Adipocyte (in vitro differentiated cells): ENCODE results near the gene TLR3.

Source experiments
- DNase-seq: peaks from one replicate; pipeline ENCODE4 v3.0.0-alpha.2; 2015; ENCODE audit warnings: low read depth
- H3K27me3 ChIP-seq: replicated peaks from 2 replicates; pipeline ENCODE4 v1.7.0; 2013; ENCODE audit warnings: mild to moderate bottlenecking, low read length, moderate library complexity; ENCODE audit not compliant: control insufficient read depth, insufficient read depth
- H3K36me3 ChIP-seq: 2 replicates; pipeline ENCODE4 v1.7.0; 2013; ENCODE audit warnings: low read length, mild to moderate bottlenecking, moderate library complexity; ENCODE audit not compliant: control insufficient read depth, insufficient read depth, severe bottlenecking
- H3K4me1 ChIP-seq: 2 replicates; pipeline ENCODE4 v1.7.0; 2013; ENCODE audit warnings: mild to moderate bottlenecking, low read length, moderate library complexity; ENCODE audit not compliant: control insufficient read depth, insufficient read depth
- H3K4me3 ChIP-seq: 2 replicates; pipeline ENCODE4 v1.7.0; 2013; ENCODE audit warnings: mild to moderate bottlenecking, low read length, moderate library complexity
- H3K9ac ChIP-seq: 2 replicates; pipeline ENCODE4 v1.7.0; 2013; ENCODE audit warnings: mild to moderate bottlenecking, low read length, moderate library complexity
- H3K9me3 ChIP-seq: 2 replicates; pipeline ENCODE4 v1.7.0; 2013; ENCODE audit warnings: mild to moderate bottlenecking, low read length, moderate library complexity; ENCODE audit not compliant: control insufficient read depth

TLR3 gene

DNA sequence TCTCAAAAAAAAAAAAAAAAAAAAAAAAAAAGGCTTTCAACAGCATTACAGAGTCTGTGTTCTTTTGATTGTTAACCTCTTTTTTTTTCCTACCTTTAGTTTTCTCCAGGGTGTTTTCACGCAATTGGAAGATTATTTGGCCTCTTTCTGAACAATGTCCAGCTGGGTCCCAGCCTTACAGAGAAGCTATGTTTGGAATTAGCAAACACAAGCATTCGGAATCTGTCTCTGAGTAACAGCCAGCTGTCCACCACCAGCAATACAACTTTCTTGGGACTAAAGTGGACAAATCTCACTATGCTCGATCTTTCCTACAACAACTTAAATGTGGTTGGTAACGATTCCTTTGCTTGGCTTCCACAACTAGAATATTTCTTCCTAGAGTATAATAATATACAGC lies 13.3 kb downstream of the TLR3 start:
- no peak overlapping the region for H3K9ac ChIP-seq
- H3K4me3 ChIP-seq, result no peak overlapping the region
- H3K9me3 ChIP-seq, result no peaks in the 10 kb centered on the region
- peak; percentile 18 for DNase-seq
- no peaks in the 10 kb centered on the region for H3K4me1 ChIP-seq
- no peaks in the 10 kb centered on the region for H3K27me3 ChIP-seq
- H3K36me3 ChIP-seq, result no peaks in the 10 kb centered on the region

DNA sequence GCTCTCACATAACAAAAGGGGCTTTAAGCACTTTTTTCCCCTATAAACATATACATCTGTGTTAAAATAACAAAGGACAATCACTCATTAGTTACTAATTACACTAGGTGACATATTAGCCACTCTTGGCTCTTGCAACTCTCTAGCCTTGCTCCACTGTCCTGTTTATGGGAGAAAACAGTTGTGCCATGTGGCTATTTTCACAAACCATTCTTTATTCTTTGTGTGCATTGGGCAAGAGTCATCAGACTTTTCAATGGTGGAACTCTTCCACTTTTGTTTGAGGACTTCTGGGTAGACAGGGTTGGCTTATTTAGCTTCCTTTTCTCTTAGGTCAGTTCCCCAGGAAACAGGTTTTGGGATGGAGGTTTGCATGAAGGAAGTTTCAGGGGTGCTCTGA lies 19.6 kb downstream of the TLR3 start:
- H3K36me3 ChIP-seq, result no peaks in the 10 kb centered on the region
- DNase-seq, result no peak
- peaks cover 4% of the 10 kb centered on the region for H3K9me3 ChIP-seq
- no peak overlapping the region for H3K9ac ChIP-seq
- no peaks in the 10 kb centered on the region for H3K27me3 ChIP-seq
- peaks cover 9% of the 10 kb centered on the region for H3K4me1 ChIP-seq
- no peak overlapping the region for H3K4me3 ChIP-seq

GRCh38 chr4:186092296-186092695 lies 23.3 kb downstream of the TLR3 start:
- no peak for DNase-seq
- peaks cover 10% of the 10 kb centered on the region for H3K9me3 ChIP-seq
- H3K27me3 ChIP-seq, result peaks cover 18% of the 10 kb centered on the region
- H3K4me3 ChIP-seq, result no peak overlapping the region
- H3K9ac ChIP-seq, result no peak overlapping the region
- H3K4me1 ChIP-seq, result peaks cover 9% of the 10 kb centered on the region
- H3K36me3 ChIP-seq, result no peaks in the 10 kb centered on the region

DNA sequence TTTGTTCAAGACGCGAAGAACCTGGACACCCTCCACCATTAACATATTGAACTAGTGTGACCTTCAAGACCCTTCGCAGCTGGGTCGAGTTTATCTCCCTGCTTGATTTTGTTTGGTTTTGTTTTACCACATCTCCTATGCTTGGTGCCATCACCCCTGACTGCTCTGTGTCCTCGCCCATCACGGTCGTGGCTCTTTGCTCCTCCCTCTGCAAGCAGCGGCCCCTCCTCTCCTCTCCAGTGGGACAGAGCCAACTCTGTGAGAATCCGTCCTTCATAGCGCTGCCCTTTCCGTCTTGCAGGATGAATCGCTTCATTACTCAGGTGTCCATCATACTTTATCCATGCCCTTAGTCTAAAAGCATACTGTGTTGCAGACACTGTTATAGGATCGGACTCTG lies 26.4 kb downstream of the TLR3 start:
- H3K9ac ChIP-seq, result no peak overlapping the region

DNA sequence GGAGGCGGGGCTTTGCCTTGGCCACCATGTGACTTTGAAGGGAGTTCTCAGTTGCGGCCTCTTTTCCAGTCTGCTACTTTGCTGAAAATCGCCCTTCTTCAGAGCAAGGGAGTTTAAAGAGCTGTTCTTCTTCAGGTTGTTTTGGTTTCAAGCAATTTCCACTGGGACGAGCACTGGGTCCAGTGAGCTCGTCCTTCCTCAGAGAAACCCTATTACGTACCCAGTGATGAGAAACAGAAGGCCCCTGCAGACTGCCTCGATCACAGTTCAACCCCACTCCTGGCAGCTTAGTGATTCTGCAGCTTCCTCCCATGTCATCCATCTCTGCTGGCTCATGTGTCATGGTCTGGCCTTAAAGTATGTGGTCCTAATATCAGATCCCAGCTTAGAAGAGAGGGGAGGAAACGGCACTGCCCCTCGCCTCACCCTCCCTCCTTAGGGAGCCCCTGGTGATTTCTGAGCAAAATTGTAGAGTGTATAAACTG lies 27.8 kb downstream of the TLR3 start:
- Histone ChIP-seq H3K4me3 (no peak overlapping the region), H3K27me3 (peaks cover 26% of the 10 kb centered on the region), H3K4me1 (no peaks in the 10 kb centered on the region), H3K9ac (no peak overlapping the region), H3K36me3 (no peaks in the 10 kb centered on the region), H3K9me3 (peaks cover 7% of the 10 kb centered on the region)
- no peak for DNase-seq

More for the DNA sequence above, 26.4 kb downstream of the TLR3 start:
- DNase-seq, result no peak
- Histone ChIP-seq H3K27me3 (peaks cover 22% of the 10 kb centered on the region), H3K9me3 (peaks cover 10% of the 10 kb centered on the region), H3K4me3 (no peak overlapping the region), H3K4me1 (no peaks in the 10 kb centered on the region), H3K36me3 (no peaks in the 10 kb centered on the region)

DNA sequence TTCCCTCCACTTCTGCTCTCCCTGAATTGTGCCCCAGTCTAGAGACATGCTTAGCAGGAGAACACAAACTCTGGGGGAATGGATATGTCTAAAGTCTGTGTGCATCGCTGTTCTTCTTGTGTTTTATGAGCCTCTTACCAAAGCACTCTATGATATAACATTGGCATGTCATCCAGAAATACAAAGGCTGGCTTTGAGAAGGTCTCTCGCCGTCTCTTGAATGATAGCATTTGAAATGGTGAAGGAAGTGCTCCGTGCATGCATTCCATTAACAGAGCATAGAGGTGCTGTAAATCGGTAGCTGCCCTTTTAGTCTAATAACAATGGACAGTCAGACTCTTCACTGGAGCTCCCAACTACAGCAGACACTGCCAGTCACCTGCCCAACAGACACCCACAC lies 28.4 kb downstream of the TLR3 start:
- H3K9ac ChIP-seq, result no peak overlapping the region
- no peak overlapping the region for H3K4me3 ChIP-seq
- H3K9me3 ChIP-seq, result peaks cover 7% of the 10 kb centered on the region
- no peaks in the 10 kb centered on the region for H3K36me3 ChIP-seq
- no peak for DNase-seq
- no peaks in the 10 kb centered on the region for H3K4me1 ChIP-seq
- peaks cover 26% of the 10 kb centered on the region for H3K27me3 ChIP-seq

GRCh38 chr4:186102931-186103330 lies 34.0 kb downstream of the TLR3 start:
- DNase-seq, result no peak
- Histone ChIP-seq H3K4me3 (no peak overlapping the region), H3K27me3 (peaks cover 23% of the 10 kb centered on the region), H3K4me1 (peaks cover 8% of the 10 kb centered on the region), H3K9me3 (no peaks in the 10 kb centered on the region), H3K9ac (no peak overlapping the region), H3K36me3 (no peaks in the 10 kb centered on the region)

DNA sequence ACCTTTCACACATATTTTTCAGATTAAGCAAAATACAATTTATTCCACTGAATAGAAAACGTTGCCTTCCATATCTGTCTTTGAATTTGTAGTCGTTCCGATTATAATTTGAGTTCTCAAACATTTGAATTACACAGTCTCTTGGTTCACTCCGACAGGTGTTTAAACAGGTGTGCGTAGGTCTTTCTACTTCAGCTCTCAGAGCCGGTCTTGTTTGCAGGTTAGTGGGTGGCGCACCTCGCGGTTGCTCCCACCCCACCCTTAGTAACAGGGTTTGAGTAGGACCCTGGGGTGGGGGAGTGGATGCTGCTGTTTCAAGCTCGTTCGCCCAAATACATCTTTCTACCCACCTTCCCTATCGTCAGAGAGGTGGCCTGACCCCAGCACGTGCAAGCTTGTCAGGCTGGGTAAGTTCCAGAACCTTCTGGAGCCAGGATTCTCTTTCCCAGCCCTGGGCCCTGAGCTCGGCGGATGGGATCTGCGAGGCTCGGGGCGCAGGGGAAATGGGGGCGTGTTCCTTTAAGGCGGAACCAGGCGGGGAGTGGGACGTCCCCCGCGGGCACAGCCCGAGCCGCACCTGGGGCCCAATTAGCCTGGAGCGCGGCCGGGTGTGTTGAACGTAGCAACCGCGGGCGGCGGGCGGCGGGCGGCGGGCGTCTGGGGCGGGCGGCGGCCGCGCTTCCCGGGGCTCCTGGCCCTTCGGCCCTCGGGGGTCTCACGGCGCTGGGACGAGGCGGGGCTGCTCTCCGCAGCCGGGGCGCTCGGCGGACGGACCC lies 35.3 kb downstream of the TLR3 start, which contains the start of gene FAM149A:
Gene FAM149A (plus strand): TSS at position 591 of the 776 bp plus-strand sequence.
- Histone ChIP-seq H3K9me3 (no peaks in the 10 kb centered on the region), H3K4me3 (peak within 1 kb of the TSS; percentile 61), H3K9ac (no peak within 1 kb of the TSS), H3K36me3 (no peaks in the 10 kb centered on the region), H3K4me1 (peaks cover 8% of the 10 kb centered on the region), H3K27me3 (peaks cover 23% of the 10 kb centered on the region)
- peak; percentile 26 for DNase-seq

DNA sequence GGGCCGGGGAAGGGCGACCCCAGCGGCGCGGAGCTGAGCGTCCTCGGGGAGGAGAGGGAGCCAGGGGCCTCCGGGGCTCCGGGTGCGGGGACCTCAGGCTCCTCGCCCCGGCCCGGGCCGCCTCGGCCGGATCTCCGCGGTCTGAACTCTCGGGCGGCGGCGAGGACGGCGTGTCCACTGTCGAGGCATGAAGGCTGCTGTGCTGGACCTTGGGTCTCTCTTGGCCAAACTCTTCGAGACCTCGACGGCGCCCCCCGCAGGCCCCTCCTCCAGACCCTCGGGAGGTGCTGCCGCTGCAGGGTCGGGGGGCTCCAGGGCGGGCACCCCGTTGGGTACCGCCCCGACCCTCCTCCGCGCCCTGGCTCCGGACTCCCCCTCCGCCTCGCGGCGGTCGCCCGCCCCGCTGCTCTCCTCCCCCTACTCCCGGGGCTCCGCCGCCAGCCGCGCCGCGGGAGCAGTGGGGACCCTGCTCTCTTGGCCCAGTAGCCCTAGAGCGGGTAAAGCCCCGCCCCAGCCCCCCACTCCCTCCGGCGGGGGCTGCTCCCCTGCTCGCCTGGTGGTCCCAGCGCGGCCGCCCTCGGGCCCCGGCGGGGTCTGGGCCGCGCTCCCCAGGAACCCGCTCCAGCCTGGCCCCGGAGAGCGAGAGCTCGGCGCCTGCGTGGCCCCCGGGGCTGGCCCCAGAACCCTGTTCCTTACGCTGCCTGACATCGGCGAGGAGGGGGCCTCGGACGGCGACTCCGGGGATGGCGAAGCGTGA lies 36.1 kb downstream of the TLR3 start:
- Histone ChIP-seq H3K9ac (no peak overlapping the region), H3K36me3 (no peaks in the 10 kb centered on the region), H3K4me1 (peaks cover 8% of the 10 kb centered on the region), H3K4me3 (peak overlapping the region; percentile 61), H3K9me3 (no peaks in the 10 kb centered on the region), H3K27me3 (peaks cover 23% of the 10 kb centered on the region)
- DNase-seq, result peak; percentile 40

- no peaks in the 10 kb centered on the region for H3K36me3 ChIP-seq
- H3K9ac ChIP-seq, result no peak overlapping the region
- peaks cover 8% of the 10 kb centered on the region for H3K4me1 ChIP-seq
- H3K9me3 ChIP-seq, result no peaks in the 10 kb centered on the region
- peak overlapping the region; percentile 61 for H3K4me3 ChIP-seq
- DNase-seq, result peak; percentile 4
- peaks cover 23% of the 10 kb centered on the region for H3K27me3 ChIP-seq
Observed at GRCh38 chr4:186105647-186106321, 36.8 kb downstream of the TLR3 start.

GRCh38 chr4:186107947-186108346 lies 39.0 kb downstream of the TLR3 start:
- peaks cover 15% of the 10 kb centered on the region for H3K27me3 ChIP-seq

More at GRCh38 chr4:186107947-186108346, 39.0 kb downstream of the TLR3 start:
- no peak for DNase-seq
- H3K36me3 ChIP-seq, result no peaks in the 10 kb centered on the region
- no peaks in the 10 kb centered on the region for H3K9me3 ChIP-seq
- H3K4me1 ChIP-seq, result peaks cover 8% of the 10 kb centered on the region
- no peak overlapping the region for H3K4me3 ChIP-seq
- H3K9ac ChIP-seq, result no peak overlapping the region
